Esophagus muscularis mucosa (tissue), 3 donors: ENCODE results near the gene BMPR1A.

Experiments used
- CTCF ChIP-seq, 3 experiments: fragments of 200-600 bp in 2 of 3; fragments of 450-650 bp in 1 of 3; sonication (generic) in 2 of 3; IDR thresholded peaks; one replicate each; pipeline ENCODE4 v1.5.1; 2017 to 2019; ENCODE audit warnings: antibody characterized with exemption in 3 of 3, mild to moderate bottlenecking in 2 of 3, moderate library complexity in 1 of 3
- POLR2AphosphoS5 ChIP-seq, 2 donors: sonication (generic); formaldehyde crosslinking; IDR thresholded peaks; one replicate each; pipeline ENCODE4 v1.6.1; 2017; ENCODE audit warnings: antibody characterized with exemption in 2 of 2

DNA sequence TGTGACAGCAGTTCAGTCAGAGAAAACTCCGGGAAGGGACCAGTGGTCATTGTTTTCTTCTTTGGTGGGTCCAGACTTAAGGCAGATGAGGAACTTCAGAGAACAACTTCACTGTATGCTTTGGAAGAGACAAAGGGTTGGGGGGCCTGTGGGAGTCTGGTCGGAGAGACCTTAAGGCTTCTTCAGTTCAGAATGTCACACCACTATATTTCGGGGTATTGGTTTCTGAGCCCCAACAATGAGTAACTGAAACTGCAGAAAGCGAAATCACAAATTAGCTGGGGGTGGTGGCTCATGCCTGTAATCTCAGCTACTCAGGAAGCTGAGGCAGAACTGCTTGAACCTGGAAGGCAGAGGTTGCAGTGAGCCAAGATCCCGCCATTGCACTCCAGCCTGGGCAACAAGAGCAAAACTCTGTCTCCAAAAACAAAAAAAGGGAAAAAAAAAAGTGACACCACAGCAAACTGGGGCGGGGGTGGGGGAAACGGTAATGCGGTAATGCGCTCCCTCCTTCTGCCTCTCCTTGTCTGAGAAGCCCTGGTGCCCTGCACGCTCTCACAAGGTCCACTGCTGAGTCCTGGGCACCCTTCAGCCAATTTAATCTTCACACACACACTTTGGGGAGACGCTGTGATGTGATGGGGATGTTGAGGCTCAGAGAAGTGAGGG is 209.7 kb downstream of the BMPR1A start:
- TF ChIP-seq CTCF (IDR thresholded peaks at IDR 0.05) (no peak), POLR2AphosphoS5 (IDR thresholded peaks at IDR 0.05) (no peak)
